ENCODE results near the gene SFXN1. TPM values are rescaled to one million over a fixed set of nuclear protein-coding genes. Genes with fewer than 3 reads are reported as not detected.

SFXN1 gene
- total and polyA plus RNA-seq, 9 of the 15 experiments (the other 6 are each of a cell fraction or from before 2014, with no cell fraction given) = 31.8 to 261 (median 113) TPM

- no peaks in the 10 kb centered on the region for H3K4me1 ChIP-seq (replicated peaks in 1 of 2; ENCODE audit: control insufficient read depth in 2 of 2, insufficient read depth in 2 of 2, low read length in 2 of 2)
- no peak overlapping the region for H3K4me2 ChIP-seq (ENCODE audit: insufficient read depth, low read length)
- H3K9ac ChIP-seq (ENCODE audit: insufficient read depth in 1 of 2, low read depth in 2 of 2, low read length in 2 of 2) = no peak overlapping the region
- H3K79me2 ChIP-seq (ENCODE audit: control insufficient read depth, insufficient read depth, low read length) = no peaks in the 10 kb centered on the region
- no peaks in the 10 kb centered on the region for H3K9me3 ChIP-seq (replicated peaks; ENCODE audit: control insufficient read depth, insufficient read depth, low read depth, low read length)
- in situ Hi-C loops (cut with MboI) = no loop called here
- H3K27ac ChIP-seq (ENCODE audit: extremely low read depth, low read depth, low read length) = no peak overlapping the region
- WGBS (ENCODE audit: insufficient coverage, low coverage, missing lambda C conversion rate) = 0% methylated on average over 8 of the region's 8 CpGs
- no TSS peak for BruUV-seq (replicated peaks)
- DNase-seq (ENCODE audit: extremely low read depth in 1 of 4, low spot score in 3 of 4) (no peak), FAIRE-seq (no peak), ATAC-seq (no peak)
- no peaks in the 10 kb centered on the region for H3K9me1 ChIP-seq (ENCODE audit: control insufficient read depth, insufficient read depth, low read length)
- POLR2A ChIA-PET = interaction anchor here (0.5 to 0.6 kb wide), 2 partner anchors 362 to 457 kb away, joined by 3 to 4 read pairs; no protein-coding TSS in a partner anchor
- intact Hi-C loops (cut with micrococcal nuclease) = no loop called here
- H4K20me1 ChIP-seq (replicated peaks; ENCODE audit: control insufficient read depth, insufficient read depth, low read length) = no peaks in the 10 kb centered on the region; the same call in 1 of the 2 replicates
- no peak overlapping the region for H3K4me3 ChIP-seq
- no peak overlapping the region for H2AFZ ChIP-seq (ENCODE audit: low read depth, low read length)
- peaks cover 2 to 5% of the 10 kb centered on the region in 2 experiments; a peak in 4 of 5 replicates for H3K27me3 ChIP-seq (ENCODE audit: control insufficient read depth in 2 of 2, insufficient read depth in 2 of 2, low read length in 2 of 2)
- CTCF ChIA-PET (ENCODE audit: low intra/inter-chr PET ratio) = no interaction called here
- H3K36me3 ChIP-seq (ENCODE audit: control insufficient read depth, insufficient read depth, low read length) = no peaks in the 10 kb centered on the region
- no peak for TF ChIP-seq MBD1 (CRISPR knock-in tag; IDR thresholded peaks at IDR 0.05)
These were observed 42.0 kb upstream of the SFXN1 start for GRCh38 chr5:175436359-175436758.

DNA sequence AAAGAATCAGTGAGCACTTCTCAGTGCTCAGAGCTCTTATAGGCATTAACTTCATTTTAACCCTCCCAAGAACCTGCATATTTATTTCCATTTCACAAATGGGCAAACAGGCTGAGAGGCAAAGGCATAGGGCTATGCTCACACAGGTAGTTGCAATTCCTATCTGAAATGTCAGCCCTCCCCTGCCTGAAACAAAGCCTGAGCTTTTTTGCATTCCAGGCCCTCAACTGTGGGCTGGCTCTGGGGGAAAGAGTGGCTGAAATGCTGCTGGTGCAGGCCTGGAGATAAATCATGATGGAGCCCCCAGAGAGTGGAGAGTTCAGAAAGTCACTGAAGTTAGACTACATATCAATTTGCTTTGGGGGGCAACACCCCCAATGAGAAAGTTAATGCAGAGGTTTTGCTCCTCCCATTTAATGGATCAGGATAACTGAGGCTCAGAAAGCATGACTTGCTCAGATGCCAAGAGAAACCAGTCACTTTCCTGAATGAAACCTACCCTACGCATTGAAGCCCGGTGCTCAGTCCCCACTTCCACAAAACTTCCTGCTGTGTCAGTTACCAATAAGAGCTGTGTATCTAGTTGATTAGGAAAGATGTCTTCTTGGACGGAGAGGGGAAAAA lies 40.0 kb upstream of the SFXN1 start:
- Histone ChIP-seq H3K27me3 (ENCODE audit: control insufficient read depth in 2 of 2, insufficient read depth in 2 of 2, low read length in 2 of 2) (peaks cover 9 to 24% of the 10 kb centered on the region in 2 experiments; a peak in 4 of 5 replicates), H3K9me1 (ENCODE audit: control insufficient read depth, insufficient read depth, low read length) (no peaks in the 10 kb centered on the region), H3K4me3 (no peak overlapping the region), H3K4me1 (replicated peaks in 1 of 2; ENCODE audit: control insufficient read depth in 2 of 2, insufficient read depth in 2 of 2, low read length in 2 of 2) (no peaks in the 10 kb centered on the region), H3K79me2 (ENCODE audit: control insufficient read depth, insufficient read depth, low read length) (no peaks in the 10 kb centered on the region), H3K36me3 (ENCODE audit: control insufficient read depth, insufficient read depth, low read length) (no peaks in the 10 kb centered on the region), H3K4me2 (ENCODE audit: insufficient read depth, low read length) (no peak overlapping the region), H2AFZ (ENCODE audit: low read depth, low read length) (no peak overlapping the region), H3K9me3 (replicated peaks; ENCODE audit: control insufficient read depth, insufficient read depth, low read depth, low read length) (no peaks in the 10 kb centered on the region), H3K27ac (ENCODE audit: extremely low read depth, low read depth, low read length) (no peak overlapping the region), H4K20me1 (replicated peaks; ENCODE audit: control insufficient read depth, insufficient read depth, low read length) (no peaks in the 10 kb centered on the region; the same call in 1 of the 2 replicates), H3K9ac (ENCODE audit: insufficient read depth in 1 of 2, low read depth in 2 of 2, low read length in 2 of 2) (no peak overlapping the region)
- DNase-seq (ENCODE audit: extremely low read depth in 1 of 4, low spot score in 3 of 4) = no peak
- ChIA-PET CTCF (ENCODE audit: low intra/inter-chr PET ratio) (no interaction called here), POLR2A (no interaction called here)
- WGBS (ENCODE audit: insufficient coverage, low coverage, missing lambda C conversion rate) = 7% methylated on average over 3 of the region's 3 CpGs
- no peak for ATAC-seq
- TF ChIP-seq CREB5 (CRISPR knock-in tag; IDR thresholded peaks at IDR 0.05) (no peak), MAX (CRISPR knock-in tag; IDR thresholded peaks at IDR 0.05) (no peak), ZNF780A (CRISPR knock-in tag; IDR thresholded peaks at IDR 0.05) (no peak), NFIX (CRISPR knock-in tag; IDR thresholded peaks at IDR 0.05; ENCODE audit: low read depth) (no peak), RBM25 (IDR thresholded peaks at IDR 0.05; ENCODE audit: low read depth, low read length, severe bottlenecking) (peak; percentile 81)
- in situ Hi-C loops (cut with MboI) (no loop called here), intact Hi-C loops (cut with micrococcal nuclease) (no loop called here)
- no TSS peak for BruUV-seq (replicated peaks)
- FAIRE-seq = no peak

Measured in K562 (cell line).